Mesodermal cell (in vitro differentiated cells): Measurements from ENCODE around the gene CPEB1.
"Not testable (repeated sequence)": the region's sequence is repeated elsewhere in the genome, so short reads cannot be mapped to it uniquely, and the experiment has no call there.

ENCODE experiments used
- H3K27ac ChIP-seq: 2 replicates; pipeline ENCODE4 v1.7.0; 2013; ENCODE audit warnings: mild to moderate bottlenecking, low read depth, low read length, moderate library complexity; ENCODE audit not compliant: severe bottlenecking
- H3K36me3 ChIP-seq: 2 replicates; pipeline ENCODE4 v1.7.1; 2013; ENCODE audit warnings: mild to moderate bottlenecking, low read length, moderate library complexity; ENCODE audit not compliant: control insufficient read depth, insufficient read depth
- H3K4me1 ChIP-seq: one replicate; pipeline ENCODE4 v1.7.1; 2013; ENCODE audit warnings: mild to moderate bottlenecking, low read length; ENCODE audit not compliant: insufficient read depth, control insufficient read depth, poor library complexity, severe bottlenecking
- H3K4me3 ChIP-seq: 2 replicates; pipeline ENCODE4 v1.7.0; 2013; ENCODE audit warnings: low read length, control low read depth, mild to moderate bottlenecking; ENCODE audit not compliant: insufficient read depth, poor library complexity, severe bottlenecking; ENCODE audit errors: extremely low read depth
- H3K9me3 ChIP-seq: 2 replicates; pipeline ENCODE4 v1.7.1; 2013; ENCODE audit warnings: mild to moderate bottlenecking, low read length, moderate library complexity; ENCODE audit not compliant: control insufficient read depth
- WGBS, 2 experiments: methylation state at CpG; one replicate each; pipeline ENCODE4 v1.1.5; 2013; ENCODE audit warnings: missing lambda C conversion rate in 2 of 2; ENCODE audit not compliant: insufficient coverage in 2 of 2; 5-methylcytosine and 5-hydroxymethylcytosine counted together

Gene CPEB1

GRCh38 chr15:82530006-82530405 lies 117.2 kb downstream of the CPEB1 start:
- H3K36me3 ChIP-seq, result peaks cover 11% of the 10 kb centered on the region
- no peaks in the 10 kb centered on the region for H3K9me3 ChIP-seq
- H3K27ac ChIP-seq, result no peak overlapping the region
- H3K4me3 ChIP-seq, result no peak overlapping the region
- peaks cover 4% of the 10 kb centered on the region for H3K4me1 ChIP-seq
- 100% methylated on average over 1 of the region's 3 CpGs for WGBS, 2 experiments

DNA sequence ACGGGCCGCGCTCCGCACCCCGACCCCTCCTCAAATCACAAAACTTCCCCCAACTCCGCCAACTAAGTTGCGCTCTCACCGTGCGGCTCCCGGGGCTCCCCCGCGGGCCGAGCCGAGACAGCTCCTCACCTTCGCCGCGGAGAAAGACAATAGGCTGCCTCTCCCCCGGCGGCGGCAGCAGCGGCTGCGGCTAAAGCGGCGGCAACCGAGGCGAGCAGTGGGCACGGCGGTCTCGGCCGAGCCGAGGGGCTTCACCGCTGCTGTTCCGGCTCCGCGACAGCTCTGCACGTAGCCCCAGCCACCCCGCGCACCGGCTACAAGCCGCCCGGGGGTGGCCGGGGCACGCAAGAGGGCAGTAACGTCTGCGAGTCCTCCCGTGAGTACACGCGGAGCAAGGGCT lies 133.6 kb downstream of the CPEB1 start:
- no CpG with 5 or more reads among the region's 48 CpGs for WGBS, 2 experiments
- not testable (repeated sequence) for H3K36me3 ChIP-seq, H3K4me1 ChIP-seq, H3K9me3 ChIP-seq, H3K4me3 ChIP-seq, H3K27ac ChIP-seq

- H3K4me3 ChIP-seq, H3K36me3 ChIP-seq, H3K27ac ChIP-seq, H3K9me3 ChIP-seq, H3K4me1 ChIP-seq: not testable (repeated sequence)
- no CpG with 5 or more reads among the region's 4 CpGs for WGBS, 2 experiments
These were observed 139.5 kb downstream of the CPEB1 start for GRCh38 chr15:82507693-82508092.

DNA sequence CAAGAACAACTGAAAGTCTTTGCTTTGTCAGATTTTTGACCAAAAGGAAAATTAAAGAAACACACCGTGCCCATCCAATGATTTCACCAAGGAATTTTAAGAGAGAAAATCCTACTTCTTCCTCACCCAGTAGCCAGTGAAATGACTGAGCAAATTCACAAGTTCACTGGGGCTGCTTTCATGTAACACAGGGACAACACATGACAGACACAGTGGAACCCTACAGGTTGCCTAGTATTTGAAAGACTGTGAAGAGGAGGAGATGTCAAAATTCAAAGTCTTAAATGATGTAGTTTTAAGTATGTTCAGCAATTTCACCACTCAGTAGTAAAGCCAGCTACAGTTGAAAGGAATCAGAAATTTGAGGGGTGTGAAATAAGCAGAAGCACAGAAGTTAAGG lies 140.1 kb downstream of the CPEB1 start:
- H3K4me3 ChIP-seq, H3K27ac ChIP-seq, H3K9me3 ChIP-seq, H3K4me1 ChIP-seq, H3K36me3 ChIP-seq: not testable (repeated sequence)
- no CpG with 5 or more reads among the region's 1 CpG for WGBS, 2 experiments

DNA sequence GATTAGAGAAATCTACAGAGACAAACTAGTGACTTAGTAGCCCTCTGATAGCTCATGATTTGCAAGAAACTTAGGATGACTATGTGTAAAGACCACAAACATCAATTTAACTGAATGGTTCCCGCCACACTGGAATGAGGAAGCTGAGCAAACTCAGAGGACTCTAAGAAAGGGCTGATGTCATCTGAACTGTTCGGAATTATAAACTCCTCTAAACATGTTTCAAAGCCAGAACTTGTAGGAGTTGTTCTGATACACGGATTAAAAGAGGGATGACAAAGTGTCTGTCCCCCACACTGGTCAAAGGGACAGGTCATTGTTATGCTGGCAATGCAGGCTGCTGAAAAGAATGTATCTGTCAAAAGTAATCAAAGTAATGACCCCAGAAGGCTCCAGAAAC lies 141.3 kb downstream of the CPEB1 start:
- H3K4me1 ChIP-seq, result not testable (repeated sequence)

GRCh38 chr15:82504074-82504473 lies 143.1 kb downstream of the CPEB1 start:
- not testable (repeated sequence) for H3K27ac ChIP-seq, H3K9me3 ChIP-seq, H3K4me3 ChIP-seq, H3K36me3 ChIP-seq, H3K4me1 ChIP-seq
- no CpG with 5 or more reads among the region's 3 CpGs for WGBS, 2 experiments

More for the DNA sequence above, 141.3 kb downstream of the CPEB1 start:
- not testable (repeated sequence) for H3K4me3 ChIP-seq, H3K36me3 ChIP-seq, H3K9me3 ChIP-seq, H3K27ac ChIP-seq
- WGBS, 2 experiments, result no CpG with 5 or more reads among the region's 3 CpGs

DNA sequence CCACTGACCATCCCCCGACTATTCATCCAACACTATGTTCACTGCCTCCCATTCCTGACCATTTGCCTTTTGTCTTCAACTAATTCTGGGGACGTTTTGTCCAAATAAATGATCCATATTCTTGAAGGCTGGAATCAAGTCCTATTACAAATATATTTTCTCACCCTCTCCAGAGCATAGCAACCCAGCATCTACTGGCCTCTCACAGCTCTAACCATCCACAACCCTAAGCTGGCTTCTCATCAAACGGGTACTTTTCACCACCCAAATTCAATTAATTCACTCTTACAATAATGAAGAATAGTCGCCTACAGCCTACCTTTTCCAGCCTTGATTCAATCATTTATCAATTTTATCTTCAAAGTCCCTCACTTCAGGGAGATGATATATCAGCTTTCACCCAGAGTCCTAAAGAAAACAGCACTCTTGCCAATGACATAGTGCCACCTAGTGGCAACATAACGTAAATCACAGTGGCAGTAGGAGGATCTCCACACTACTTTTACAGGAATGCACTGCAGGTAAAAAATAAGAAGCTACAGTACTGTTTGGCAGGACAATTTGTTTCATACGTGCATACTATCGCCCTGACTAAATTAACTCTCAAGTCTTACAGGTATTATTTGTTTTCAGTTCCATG lies 144.3 kb downstream of the CPEB1 start:
- not testable (repeated sequence) for H3K9me3 ChIP-seq, H3K4me3 ChIP-seq, H3K27ac ChIP-seq, H3K4me1 ChIP-seq, H3K36me3 ChIP-seq
- WGBS, 2 experiments, result 100% methylated on average over 1 of the region's 7 CpGs; no CpG with 5 or more reads in 1 of the 2 experiments

DNA sequence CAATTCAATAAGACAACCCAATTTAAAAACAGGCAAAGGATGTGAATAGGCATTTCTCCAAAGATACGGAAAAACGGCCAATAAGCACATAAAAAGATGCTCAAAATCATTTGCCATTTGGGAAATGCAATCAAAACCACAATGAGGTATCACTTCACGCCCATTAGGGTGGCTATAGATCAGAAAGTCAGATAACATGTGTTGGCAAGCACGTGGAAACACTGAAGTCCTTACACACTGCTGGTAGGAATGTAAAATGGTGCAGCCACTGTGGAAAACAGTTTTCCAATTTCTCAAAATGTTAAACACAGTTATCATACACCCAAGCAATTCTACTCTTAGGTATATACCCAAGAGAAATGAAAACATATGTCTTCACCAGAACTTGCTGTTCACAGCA lies 146.4 kb downstream of the CPEB1 start:
- H3K4me1 ChIP-seq, H3K9me3 ChIP-seq, H3K27ac ChIP-seq, H3K36me3 ChIP-seq, H3K4me3 ChIP-seq: not testable (repeated sequence)
- WGBS, 2 experiments, result no CpG with 5 or more reads among the region's 4 CpGs

- not testable (repeated sequence) for H3K4me3 ChIP-seq, H3K36me3 ChIP-seq, H3K4me1 ChIP-seq, H3K9me3 ChIP-seq, H3K27ac ChIP-seq
These were observed 149.2 kb downstream of the CPEB1 start for GRCh38 chr15:82497978-82498377.
